Kidney epithelial cell (primary cell): Measurements from ENCODE around the gene LCN6. TPM values are rescaled to one million over a fixed set of nuclear protein-coding genes. Genes with fewer than 3 reads are reported as not detected.

Experiments
- DNase-seq: peaks from one replicate; pipeline ENCODE4 v3.0.0-alpha.2; 2010; ENCODE audit warnings: low read depth
- H3K27me3 ChIP-seq: 2 replicates; pipeline ENCODE4 v1.6.0; 2011; ENCODE audit warnings: low read length; ENCODE audit not compliant: control insufficient read depth, insufficient read depth
- H3K36me3 ChIP-seq: 2 replicates; pipeline ENCODE4 v1.5.1; 2011; ENCODE audit warnings: low read length; ENCODE audit not compliant: control insufficient read depth, insufficient read depth
- H3K4me3 ChIP-seq: 2 replicates; pipeline ENCODE4 v1.5.1; 2011; ENCODE audit warnings: low read depth, mild to moderate bottlenecking, control low read depth, low read length
- CTCF ChIP-seq: IDR thresholded peaks from 2 replicates; pipeline ENCODE4 v1.5.1; 2011; ENCODE audit warnings: mild to moderate bottlenecking, moderate library complexity, low read length, control low read depth, inconsistent platforms; ENCODE audit not compliant: insufficient read depth, poor library complexity, severe bottlenecking
- total RNA-seq: library from RNA; depleted of rRNA; stranded (reverse); fragments of >200 nt; gene quantifications from 2 replicates; pipeline ENCODE4 v1.2.3, GENCODE V29; 2015

LCN6 gene
- total RNA-seq, 1 donor from 2014 or later, result not detected

DNA sequence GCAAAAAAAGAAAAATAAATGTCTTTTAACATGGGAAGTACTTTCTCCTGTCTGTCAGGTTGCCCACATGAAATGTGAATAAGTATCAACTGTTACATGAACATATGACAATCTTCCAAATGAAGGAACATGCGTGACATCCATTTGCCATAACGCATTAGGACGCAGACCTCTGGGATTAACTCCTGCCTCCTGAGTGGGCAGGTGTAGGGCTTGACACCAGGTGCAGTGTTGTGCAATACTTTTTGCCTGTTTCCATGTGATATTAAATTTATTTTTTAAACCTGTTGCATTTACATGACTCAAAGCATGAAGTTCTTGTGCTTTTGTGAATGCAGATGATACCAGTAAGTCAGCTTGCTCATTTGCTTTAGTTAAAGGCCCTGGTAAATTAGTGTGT, 34.1 kb upstream of the LCN6 start:
- Histone ChIP-seq H3K27me3 (peaks cover 17% of the 10 kb centered on the region), H3K4me3 (no peak overlapping the region), H3K36me3 (no peaks in the 10 kb centered on the region)
- no peak for TF ChIP-seq CTCF
- DNase-seq, result no peak

DNA sequence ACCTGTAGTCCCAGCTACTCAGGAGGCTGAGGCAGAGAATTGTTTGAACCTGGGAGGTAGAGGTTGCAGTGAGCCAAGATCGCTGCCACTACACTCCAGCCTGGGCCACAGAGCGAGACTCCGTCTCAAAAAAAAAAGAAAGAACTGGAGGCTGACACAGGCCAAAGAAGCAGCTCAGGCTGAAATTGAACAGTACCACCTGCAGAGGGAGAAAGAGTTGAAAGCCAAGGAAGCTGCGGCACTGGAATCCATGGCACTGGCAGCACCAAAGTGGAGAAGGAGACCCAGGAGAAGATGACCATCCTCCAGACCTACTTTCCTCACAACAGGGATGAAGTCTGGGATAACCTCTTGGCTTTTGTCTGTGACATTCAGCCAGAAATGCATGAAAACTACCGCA, 31.5 kb upstream of the LCN6 start:
- no peak for TF ChIP-seq CTCF
- Histone ChIP-seq H3K4me3 (no peak overlapping the region), H3K36me3 (no peaks in the 10 kb centered on the region), H3K27me3 (peaks cover 19% of the 10 kb centered on the region)
- DNase-seq, result no peak

- peaks cover 19% of the 10 kb centered on the region for H3K27me3 ChIP-seq
- no peaks in the 10 kb centered on the region for H3K36me3 ChIP-seq
- TF ChIP-seq CTCF, result no peak
- H3K4me3 ChIP-seq, result no peak overlapping the region
- DNase-seq, result no peak
These were observed 29.0 kb upstream of the LCN6 start for GRCh38 chr9:136777359-136777758.

GRCh38 chr9:136776947-136777346, 28.6 kb upstream of the LCN6 start:
- Histone ChIP-seq H3K27me3 (peaks cover 19% of the 10 kb centered on the region), H3K36me3 (no peaks in the 10 kb centered on the region), H3K4me3 (no peak overlapping the region)
- no peak for TF ChIP-seq CTCF
- no peak for DNase-seq

- DNase-seq, result no peak
- Histone ChIP-seq H3K4me3 (no peak overlapping the region), H3K36me3 (no peaks in the 10 kb centered on the region), H3K27me3 (peaks cover 17% of the 10 kb centered on the region)
- no peak for TF ChIP-seq CTCF
These were observed 26.9 kb upstream of the LCN6 start for GRCh38 chr9:136775191-136775590.

GRCh38 chr9:136774416-136775045, 26.2 kb upstream of the LCN6 start:
- H3K36me3 ChIP-seq, result no peaks in the 10 kb centered on the region
- no peak for TF ChIP-seq CTCF
- H3K4me3 ChIP-seq, result no peak overlapping the region
- DNase-seq, result no peak
- peaks cover 17% of the 10 kb centered on the region for H3K27me3 ChIP-seq
